ENCODE data around the gene MTR.

DNA sequence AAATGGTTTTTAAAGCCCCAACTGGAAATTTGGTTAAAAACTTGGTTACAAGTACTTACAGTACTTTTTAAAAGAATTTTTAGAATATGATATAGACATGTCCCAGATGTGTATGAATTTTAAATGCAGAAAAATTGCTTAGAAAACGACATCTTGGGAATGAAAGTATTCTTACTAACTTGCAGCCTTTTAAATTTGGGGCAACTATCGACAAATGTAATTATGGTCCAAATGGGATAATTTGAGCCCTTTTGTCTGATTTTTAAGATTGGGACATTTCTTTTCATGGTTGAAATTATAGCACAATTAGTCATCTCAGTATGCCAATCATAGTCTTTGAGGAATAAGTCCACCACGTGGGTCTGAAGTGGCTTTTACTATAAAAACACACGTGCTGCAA lies 43.2 kb upstream of the MTR start:
- TF ChIP-seq, protein P1, sequence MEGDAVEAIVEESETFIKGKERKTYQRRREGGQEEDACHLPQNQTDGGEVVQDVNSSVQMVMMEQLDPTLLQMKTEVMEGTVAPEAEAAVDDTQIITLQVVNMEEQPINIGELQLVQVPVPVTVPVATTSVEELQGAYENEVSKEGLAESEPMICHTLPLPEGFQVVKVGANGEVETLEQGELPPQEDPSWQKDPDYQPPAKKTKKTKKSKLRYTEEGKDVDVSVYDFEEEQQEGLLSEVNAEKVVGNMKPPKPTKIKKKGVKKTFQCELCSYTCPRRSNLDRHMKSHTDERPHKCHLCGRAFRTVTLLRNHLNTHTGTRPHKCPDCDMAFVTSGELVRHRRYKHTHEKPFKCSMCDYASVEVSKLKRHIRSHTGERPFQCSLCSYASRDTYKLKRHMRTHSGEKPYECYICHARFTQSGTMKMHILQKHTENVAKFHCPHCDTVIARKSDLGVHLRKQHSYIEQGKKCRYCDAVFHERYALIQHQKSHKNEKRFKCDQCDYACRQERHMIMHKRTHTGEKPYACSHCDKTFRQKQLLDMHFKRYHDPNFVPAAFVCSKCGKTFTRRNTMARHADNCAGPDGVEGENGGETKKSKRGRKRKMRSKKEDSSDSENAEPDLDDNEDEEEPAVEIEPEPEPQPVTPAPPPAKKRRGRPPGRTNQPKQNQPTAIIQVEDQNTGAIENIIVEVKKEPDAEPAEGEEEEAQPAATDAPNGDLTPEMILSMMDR (IDR thresholded peaks at IDR 0.05 in 8 of 11, conservative IDR thresholded peaks at IDR 0.05 in 3 of 11): no peak
- TF ChIP-seq POLR2A (IDR thresholded peaks at IDR 0.05) (no peak), POLR2AphosphoS5 (IDR thresholded peaks at IDR 0.05) (no peak)
